Eye (tissue), 1 donor: ENCODE results near the gene ZNF436.
"Not testable (repeated sequence)": the region's sequence is repeated elsewhere in the genome, so short reads cannot be mapped to it uniquely, and the experiment has no call there.

ENCODE experiments used
- DNase-seq: peaks from one replicate; pipeline ENCODE4 v3.0.0-alpha.2; 2015

Gene ZNF436

GRCh38 chr1:23362218-23362713, 7.4 kb downstream of the ZNF436 start:
- DNase-seq, result peak; percentile 30

- peak; percentile 24 for DNase-seq
Observed at GRCh38 chr1:23358310-23358875, 11.2 kb downstream of the ZNF436 start.

- peak; percentile 35 for DNase-seq
Observed at GRCh38 chr1:23357138-23357908, 12.3 kb downstream of the ZNF436 start.

- peak; percentile 90 for DNase-seq
Observed at GRCh38 chr1:23356471-23357137, 13.0 kb downstream of the ZNF436 start.

GRCh38 chr1:23354245-23354644, 15.4 kb downstream of the ZNF436 start:
- no peak for DNase-seq

GRCh38 chr1:23352096-23352695, 17.4 kb downstream of the ZNF436 start:
- peak; percentile 38 for DNase-seq

- DNase-seq, result no peak
Observed at GRCh38 chr1:23345920-23346319, 23.7 kb downstream of the ZNF436 start.

GRCh38 chr1:23344987-23345472, 24.6 kb downstream of the ZNF436 start:
- no peak for DNase-seq

GRCh38 chr1:23344111-23344986, 25.3 kb downstream of the ZNF436 start, which contains the start of gene HNRNPR:
HNRNPR (minus strand) TSS chr1:23344284; CDS start chr1:23341008, 3,276 bp downstream.
- DNase-seq, result peak; percentile 100

GRCh38 chr1:23343221-23344110, 26.2 kb downstream of the ZNF436 start:
- peak; percentile 75 for DNase-seq

GRCh38 chr1:23341931-23342692, 27.5 kb downstream of the ZNF436 start:
- DNase-seq, result peak; percentile 24

- DNase-seq, result no peak
Observed at GRCh38 chr1:23339632-23340031, 30.0 kb downstream of the ZNF436 start.

- no peak for DNase-seq
Observed at GRCh38 chr1:23337869-23338268, 31.8 kb downstream of the ZNF436 start.

- no peak for DNase-seq
Observed at GRCh38 chr1:23331713-23332112, 37.9 kb downstream of the ZNF436 start.

- no peak for DNase-seq
Observed at GRCh38 chr1:23330846-23331245, 38.8 kb downstream of the ZNF436 start.

GRCh38 chr1:23325393-23325792, 44.2 kb downstream of the ZNF436 start:
- DNase-seq, result no peak

- DNase-seq, result no peak
Observed at GRCh38 chr1:23322770-23323169, 46.9 kb downstream of the ZNF436 start.

GRCh38 chr1:23310280-23310679, 59.4 kb downstream of the ZNF436 start:
- not testable (repeated sequence) for DNase-seq
